MM.1S (cell line): ENCODE data around the gene CLSTN1.

ENCODE experiments used
- DNase-seq: peaks from one replicate; pipeline ENCODE4 v3.0.0-alpha.2; 2015
- H2AFZ ChIP-seq: fragments of 300-600 bp; sonication (generic); 2 replicates; pipeline ENCODE4 v1.6.0; 2016; ENCODE audit warnings: antibody characterized with exemption, low read length
- H3F3A ChIP-seq: fragments of 300-600 bp; sonication (generic); 2 replicates; pipeline ENCODE4 v1.6.1; 2016; ENCODE audit warnings: mild to moderate bottlenecking, antibody characterized with exemption, low read length, moderate library complexity, mixed read lengths; ENCODE audit not compliant: insufficient read depth
- H3K27ac ChIP-seq: fragments of 300-600 bp; sonication (generic); 2 replicates; pipeline ENCODE4 v1.5.1; 2016; ENCODE audit warnings: mild to moderate bottlenecking, low read length
- H3K27me3 ChIP-seq: fragments of 300-600 bp; sonication (generic); replicated peaks from 2 replicates; pipeline ENCODE4 v1.6.0; 2016; ENCODE audit warnings: low read length; ENCODE audit not compliant: insufficient read depth
- H3K36me3 ChIP-seq: fragments of 300-600 bp; sonication (generic); replicated peaks from 2 replicates; pipeline ENCODE4 v1.6.1; 2016; ENCODE audit warnings: mild to moderate bottlenecking, low read length, mixed read lengths; ENCODE audit not compliant: insufficient read depth
- H3K4me1 ChIP-seq: fragments of 300-600 bp; sonication (generic); 2 replicates; pipeline ENCODE4 v1.6.1; 2016; ENCODE audit warnings: low read length, mixed read lengths
- H3K4me2 ChIP-seq: fragments of 300-600 bp; sonication (generic); 2 replicates; pipeline ENCODE4 v1.6.0; 2016; ENCODE audit warnings: low read depth, low read length
- H3K4me3 ChIP-seq: fragments of 300-600 bp; sonication (generic); 2 replicates; pipeline ENCODE4 v1.5.1; 2016; ENCODE audit warnings: low read length, mixed read lengths
- H3K79me2 ChIP-seq: fragments of 300-600 bp; sonication (generic); 2 replicates; pipeline ENCODE4 v1.6.1; 2016; ENCODE audit warnings: mixed run types, low read length, mixed read lengths
- H3K9ac ChIP-seq: fragments of 300-600 bp; sonication (generic); 2 replicates; pipeline ENCODE4 v1.6.1; 2016; ENCODE audit warnings: low read length, mixed read lengths
- H3K9me2 ChIP-seq: fragments of 300-600 bp; sonication (generic); replicated peaks from 2 replicates; pipeline ENCODE4 v1.6.1; 2016; ENCODE audit warnings: mild to moderate bottlenecking, low read length, mixed read lengths; ENCODE audit not compliant: insufficient read depth
- H3K9me3 ChIP-seq: fragments of 300-600 bp; sonication (generic); replicated peaks from 2 replicates; pipeline ENCODE4 v1.6.1; 2016; ENCODE audit warnings: mild to moderate bottlenecking, low read length, mixed read lengths; ENCODE audit not compliant: insufficient read depth
- H4K20me1 ChIP-seq: fragments of 300-600 bp; sonication (generic); 2 replicates; pipeline ENCODE4 v1.6.1; 2016; ENCODE audit warnings: mild to moderate bottlenecking, low read length, moderate library complexity, mixed read lengths; ENCODE audit not compliant: insufficient read depth
- EZH2 ChIP-seq: fragments of 300-600 bp; sonication (generic); optimal IDR thresholded peaks from 2 replicates; pipeline ENCODE3; 2017; ENCODE audit warnings: low read depth, mild to moderate bottlenecking, antibody characterized with exemption, low read length, mixed read lengths
- EZH2phosphoT487 ChIP-seq: fragments of 300-600 bp; sonication (generic); IDR thresholded peaks from 2 replicates; pipeline ENCODE4 v1.6.1; 2018; ENCODE audit warnings: antibody characterized with exemption, low read length
- TF ChIP-seq, protein P1 (sequence below): fragments of 300-600 bp; sonication (generic); IDR thresholded peaks from 2 replicates; pipeline ENCODE4 v1.5.1; 2016; ENCODE audit warnings: antibody characterized with exemption, low read length, mixed read lengths

CLSTN1 gene

DNA sequence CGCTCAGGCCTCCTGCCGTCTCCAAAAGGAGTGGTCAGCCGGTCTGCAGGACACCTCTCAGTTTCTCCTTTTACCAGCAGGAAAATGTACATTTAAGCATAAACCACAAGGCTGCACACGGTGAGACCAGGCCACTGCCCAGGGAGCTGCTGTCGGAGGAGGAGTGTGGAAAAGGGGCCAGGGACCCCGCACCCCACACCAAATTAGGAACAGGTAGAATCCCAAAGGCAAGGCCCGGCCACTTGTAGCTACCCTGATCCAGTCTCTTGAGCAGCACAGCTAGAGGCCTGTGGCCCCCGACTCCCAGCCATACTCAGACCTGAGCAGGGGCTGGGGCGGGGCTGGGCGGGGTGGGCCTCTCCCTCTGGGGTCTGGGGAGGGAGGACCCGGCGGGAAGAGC, 94.2 kb downstream of the CLSTN1 start:
- Histone ChIP-seq H3K4me1 (no peaks in the 10 kb centered on the region), H3K9me3 (no peaks in the 10 kb centered on the region), H3K4me3 (no peak overlapping the region), H3K4me2 (no peak overlapping the region), H3F3A (no peaks in the 10 kb centered on the region), H3K27ac (no peak overlapping the region), H4K20me1 (no peaks in the 10 kb centered on the region), H3K79me2 (no peaks in the 10 kb centered on the region), H3K27me3 (no peaks in the 10 kb centered on the region), H2AFZ (no peak overlapping the region), H3K36me3 (no peaks in the 10 kb centered on the region), H3K9ac (no peak overlapping the region), H3K9me2 (no peaks in the 10 kb centered on the region)
- TF ChIP-seq, protein P1, sequence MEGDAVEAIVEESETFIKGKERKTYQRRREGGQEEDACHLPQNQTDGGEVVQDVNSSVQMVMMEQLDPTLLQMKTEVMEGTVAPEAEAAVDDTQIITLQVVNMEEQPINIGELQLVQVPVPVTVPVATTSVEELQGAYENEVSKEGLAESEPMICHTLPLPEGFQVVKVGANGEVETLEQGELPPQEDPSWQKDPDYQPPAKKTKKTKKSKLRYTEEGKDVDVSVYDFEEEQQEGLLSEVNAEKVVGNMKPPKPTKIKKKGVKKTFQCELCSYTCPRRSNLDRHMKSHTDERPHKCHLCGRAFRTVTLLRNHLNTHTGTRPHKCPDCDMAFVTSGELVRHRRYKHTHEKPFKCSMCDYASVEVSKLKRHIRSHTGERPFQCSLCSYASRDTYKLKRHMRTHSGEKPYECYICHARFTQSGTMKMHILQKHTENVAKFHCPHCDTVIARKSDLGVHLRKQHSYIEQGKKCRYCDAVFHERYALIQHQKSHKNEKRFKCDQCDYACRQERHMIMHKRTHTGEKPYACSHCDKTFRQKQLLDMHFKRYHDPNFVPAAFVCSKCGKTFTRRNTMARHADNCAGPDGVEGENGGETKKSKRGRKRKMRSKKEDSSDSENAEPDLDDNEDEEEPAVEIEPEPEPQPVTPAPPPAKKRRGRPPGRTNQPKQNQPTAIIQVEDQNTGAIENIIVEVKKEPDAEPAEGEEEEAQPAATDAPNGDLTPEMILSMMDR: no peak
- no peak for TF ChIP-seq EZH2phosphoT487
- TF ChIP-seq EZH2: no peak
- DNase-seq: no peak

GRCh38 chr1:9728451-9729295, 95.1 kb downstream of the CLSTN1 start:
- H3K4me1 ChIP-seq: no peaks in the 10 kb centered on the region
- H3K79me2 ChIP-seq: no peaks in the 10 kb centered on the region
- DNase-seq: no peak
- H2AFZ ChIP-seq: no peak overlapping the region
- no peak for TF ChIP-seq EZH2
- TF ChIP-seq, protein P1: no peak
- TF ChIP-seq EZH2phosphoT487: no peak
- H3K9ac ChIP-seq: no peak overlapping the region
- no peaks in the 10 kb centered on the region for H3F3A ChIP-seq
- H3K4me2 ChIP-seq: no peak overlapping the region
- no peaks in the 10 kb centered on the region for H3K27me3 ChIP-seq
- H4K20me1 ChIP-seq: no peaks in the 10 kb centered on the region
- no peaks in the 10 kb centered on the region for H3K9me2 ChIP-seq
- no peak overlapping the region for H3K27ac ChIP-seq
- no peaks in the 10 kb centered on the region for H3K9me3 ChIP-seq
- no peak overlapping the region for H3K4me3 ChIP-seq
- no peaks in the 10 kb centered on the region for H3K36me3 ChIP-seq

DNA sequence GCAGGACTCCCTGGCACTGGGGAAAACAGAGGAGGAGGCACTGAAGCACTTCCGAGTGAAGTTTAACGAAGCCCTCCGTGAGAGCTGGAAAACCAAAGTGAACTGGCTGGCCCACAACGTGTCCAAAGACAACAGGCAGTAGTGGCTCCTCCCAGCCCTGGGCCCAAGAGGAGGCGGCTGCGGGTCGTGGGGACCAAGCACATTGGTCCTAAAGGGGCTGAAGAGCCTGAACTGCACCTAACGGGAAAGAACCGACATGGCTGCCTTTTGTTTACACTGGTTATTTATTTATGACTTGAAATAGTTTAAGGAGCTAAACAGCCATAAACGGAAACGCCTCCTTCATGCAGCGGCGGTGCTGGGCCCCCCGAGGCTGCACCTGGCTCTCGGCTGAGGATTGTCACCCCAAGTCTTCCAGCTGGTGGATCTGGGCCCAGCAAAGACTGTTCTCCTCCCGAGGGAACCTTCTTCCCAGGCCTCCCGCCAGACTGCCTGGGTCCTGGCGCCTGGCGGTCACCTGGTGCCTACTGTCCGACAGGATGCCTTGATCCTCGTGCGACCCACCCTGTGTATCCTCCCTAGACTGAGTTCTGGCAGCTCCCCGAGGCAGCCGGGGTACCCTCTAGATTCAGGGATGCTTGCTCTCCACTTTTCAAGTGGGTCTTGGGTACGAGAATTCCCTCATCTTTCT, 96.7 kb downstream of the CLSTN1 start:
- H3K36me3 ChIP-seq: no peaks in the 10 kb centered on the region
- H3K9me2 ChIP-seq: no peaks in the 10 kb centered on the region
- no peaks in the 10 kb centered on the region for H3K27me3 ChIP-seq
- TF ChIP-seq EZH2: no peak
- no peak for TF ChIP-seq EZH2phosphoT487
- TF ChIP-seq, protein P1: no peak
- H3K4me2 ChIP-seq: no peak overlapping the region
- no peaks in the 10 kb centered on the region for H4K20me1 ChIP-seq
- no peak overlapping the region for H2AFZ ChIP-seq
- no peaks in the 10 kb centered on the region for H3K4me1 ChIP-seq
- no peak overlapping the region for H3K27ac ChIP-seq
- no peak overlapping the region for H3K9ac ChIP-seq
- no peak for DNase-seq
- no peak overlapping the region for H3K4me3 ChIP-seq
- no peaks in the 10 kb centered on the region for H3F3A ChIP-seq
- H3K9me3 ChIP-seq: no peaks in the 10 kb centered on the region
- H3K79me2 ChIP-seq: no peaks in the 10 kb centered on the region
